AG08395 (cell line): ENCODE results near the gene EPS8.
A peak's percentile ranks its signal among the peaks of the same experiment; 100 is the strongest.

ENCODE experiments used
- DNase-seq: peaks from one replicate; pipeline ENCODE4 v3.0.0; 2012; ENCODE audit warnings: mixed read lengths, low spot score

EPS8 gene

GRCh38 chr12:15717940-15718567, 71.1 kb downstream of the EPS8 start:
- DNase-seq, result no peak

- DNase-seq, result no peak
These were observed 72.6 kb downstream of the EPS8 start for GRCh38 chr12:15716581-15716980.

GRCh38 chr12:15714256-15714655, 74.9 kb downstream of the EPS8 start:
- no peak for DNase-seq

- DNase-seq, result no peak
These were observed 76.1 kb downstream of the EPS8 start for GRCh38 chr12:15712823-15713660.

- no peak for DNase-seq
These were observed 77.0 kb downstream of the EPS8 start for GRCh38 chr12:15712160-15712559.

GRCh38 chr12:15710860-15711510, 78.2 kb downstream of the EPS8 start:
- DNase-seq, result no peak

- DNase-seq, result no peak
These were observed 79.6 kb downstream of the EPS8 start for GRCh38 chr12:15709551-15709950.

GRCh38 chr12:15708396-15709076, 80.7 kb downstream of the EPS8 start:
- DNase-seq, result no peak

GRCh38 chr12:15707516-15708199, 81.5 kb downstream of the EPS8 start:
- no peak for DNase-seq

- DNase-seq, result no peak
These were observed 83.0 kb downstream of the EPS8 start for GRCh38 chr12:15706010-15706676.

GRCh38 chr12:15705606-15706005, 83.6 kb downstream of the EPS8 start:
- DNase-seq, result no peak

- DNase-seq, result no peak
These were observed 86.9 kb downstream of the EPS8 start for GRCh38 chr12:15702276-15702675.

- peak; percentile 46 for DNase-seq
These were observed 87.5 kb downstream of the EPS8 start for GRCh38 chr12:15701631-15702156.

- no peak for DNase-seq
These were observed 88.0 kb downstream of the EPS8 start for GRCh38 chr12:15701206-15701605.

- DNase-seq, result peak; percentile 75
These were observed 88.6 kb downstream of the EPS8 start for GRCh38 chr12:15700595-15700994.

GRCh38 chr12:15699886-15700285, 89.3 kb downstream of the EPS8 start:
- no peak for DNase-seq

- DNase-seq, result no peak
These were observed 90.8 kb downstream of the EPS8 start for GRCh38 chr12:15698377-15698871.

- DNase-seq, result no peak
These were observed 92.0 kb downstream of the EPS8 start for GRCh38 chr12:15697201-15697600.

- peak; percentile 31 for DNase-seq
These were observed 95.8 kb downstream of the EPS8 start for GRCh38 chr12:15693228-15693911.

GRCh38 chr12:15691388-15691787, 97.8 kb downstream of the EPS8 start:
- DNase-seq, result no peak
